MCF 10A (cell line): Measurements from ENCODE around the gene DZANK1. TPM values are rescaled to one million over a fixed set of nuclear protein-coding genes. Genes with fewer than 3 reads are reported as not detected.
"Not testable (repeated sequence)": the region's sequence is repeated elsewhere in the genome, so short reads cannot be mapped to it uniquely, and the experiment has no call there.

ENCODE experiments used
- BruUV-seq: library from RNA; stranded (reverse); fragments of 400-500 nt; replicated peaks from 2 replicates; lab custom pipeline; 2021; lab: Mats Ljungman, UMichigan
- CTCF ChIA-PET: fragments of 300-600 bp; sonication (Branson Sonifier 250); formaldehyde crosslinking; extraction: SDS; loops from one replicate; lab custom pipeline; 2021; ENCODE audit warnings: antibody characterized with exemption, inconsistent platforms; lab: Yijun Ruan, JAX
- POLR2A ChIA-PET: fragments of 300-600, 350-650 bp; sonication (Branson Sonifier 250); formaldehyde crosslinking; extraction: SDS; loops from one replicate; lab custom pipeline; 2020; ENCODE audit warnings: antibody characterized with exemption, inconsistent platforms; lab: Yijun Ruan, JAX
- DNase-seq: peaks from one replicate; pipeline ENCODE4 v3.0.0-alpha.2; 2018; ENCODE audit not compliant: unreplicated experiment
- H3K27ac Mint-ChIP-seq: one replicate; pipeline ENCODE4 v1.8.0; 2022; ENCODE audit warnings: mild to moderate bottlenecking, low read depth, mixed read lengths; ENCODE audit not compliant: unreplicated experiment
- H3K27me3 Mint-ChIP-seq: one replicate; pipeline ENCODE4 v1.8.0; 2022; ENCODE audit warnings: mixed read lengths; ENCODE audit not compliant: insufficient read depth, unreplicated experiment
- H3K36me3 Mint-ChIP-seq: one replicate; pipeline ENCODE4 v1.8.0; 2022; ENCODE audit warnings: mild to moderate bottlenecking, moderate library complexity, mixed read lengths; ENCODE audit not compliant: insufficient read depth, unreplicated experiment
- H3K4me1 Mint-ChIP-seq: one replicate; pipeline ENCODE4 v1.8.0; 2022; ENCODE audit warnings: mixed read lengths; ENCODE audit not compliant: insufficient read depth, unreplicated experiment
- H3K4me3 Mint-ChIP-seq: one replicate; pipeline ENCODE4 v1.8.0; 2022; ENCODE audit warnings: mild to moderate bottlenecking, moderate library complexity, mixed read lengths; ENCODE audit not compliant: unreplicated experiment
- H3K9me3 Mint-ChIP-seq: one replicate; pipeline ENCODE4 v1.8.0; 2022; ENCODE audit warnings: mixed read lengths; ENCODE audit not compliant: unreplicated experiment
- CTCF ChIP-seq: fragments of 200-600 bp; IDR thresholded peaks from one replicate; pipeline ENCODE4 v1.8.0; 2022; ENCODE audit warnings: antibody characterized with exemption, mild to moderate bottlenecking; ENCODE audit not compliant: unreplicated experiment
- intact Hi-C: fragments of 100-400 bp; cut with micrococcal nuclease; formaldehyde crosslinking; loops from 2 replicates; pipeline ENCODE4 v1.14.1; 2022
- total RNA-seq: library from RNA; stranded (reverse); gene quantifications from 2 replicates; pipeline ENCODE4 v1.2.3, GENCODE V29; 2022

The DZANK1 gene
- total RNA-seq, 1 experiment from 2014 or later = 2.5 TPM

- DNase-seq = peak; percentile 17
- Mint-ChIP-seq H3K9me3 (no peaks in the 10 kb centered on the region), H3K27me3 (no peaks in the 10 kb centered on the region), H3K4me3 (peak overlapping the region; percentile 100), H3K4me1 (peaks cover 14% of the 10 kb centered on the region), H3K27ac (peak overlapping the region; percentile 100), H3K36me3 (peaks cover 34% of the 10 kb centered on the region)
- no peak for TF ChIP-seq CTCF
- TSS peak; percentile 94 for BruUV-seq
- intact Hi-C loops = loop anchor here (2.0 to 5.0 kb wide), 2 partner anchors 40 to 61 kb away; partner anchors contain the start of genes DZANK1, POLR3F and SMIM26
- ChIA-PET POLR2A (interaction anchor here (0.7 to 5.7 kb wide), 40 partner anchors 9 to 1545 kb away, joined by 3 to 283 read pairs (median 6); partner anchors contain the start of genes CFAP61, CRNKL1, DSTN and DTD1), CTCF (interaction anchor here (0.6 to 4.6 kb wide), 9 partner anchors 8 to 113 kb away, joined by 3 to 37 read pairs (median 4); partner anchors contain the start of gene RBBP9)
Measured at GRCh38 chr20:18506744-18507143, 39.9 kb upstream of the DZANK1 start.

DNA sequence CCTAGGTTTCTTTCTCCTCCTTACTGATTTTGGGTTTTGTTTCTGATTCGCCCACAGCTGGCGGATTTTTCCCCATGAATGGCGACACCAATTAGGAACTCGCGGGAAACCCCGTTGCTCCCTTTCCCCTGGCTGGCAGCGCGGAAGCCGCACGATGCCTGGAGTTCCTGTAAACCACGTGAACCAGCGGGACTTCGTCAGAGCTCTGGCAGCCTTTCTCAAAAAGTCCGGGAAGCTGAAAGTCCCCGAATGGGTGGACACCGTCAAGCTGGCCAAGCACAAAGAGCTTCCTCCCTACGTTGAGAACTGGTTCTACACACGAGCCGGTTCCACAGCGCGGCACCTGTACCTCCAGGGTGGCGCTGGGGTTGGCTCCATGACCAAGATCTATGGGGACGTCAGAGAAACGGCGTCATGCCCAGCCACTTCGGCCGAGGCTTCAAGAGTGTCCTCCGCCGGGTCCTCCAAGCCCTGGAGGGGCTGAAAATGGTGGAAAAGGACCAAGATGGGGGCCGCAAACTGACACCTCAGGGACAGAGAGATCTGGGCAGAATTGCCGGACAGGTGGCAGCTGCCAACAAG is 37.7 kb upstream of the DZANK1 start:
- Mint-ChIP-seq H3K4me3 (no peak overlapping the region), H3K36me3 (peaks cover 13% of the 10 kb centered on the region), H3K4me1 (no peaks in the 10 kb centered on the region), H3K27ac (no peak overlapping the region), H3K9me3 (no peaks in the 10 kb centered on the region), H3K27me3 (no peaks in the 10 kb centered on the region)
- POLR2A ChIA-PET = interaction anchor here (1.0 to 5.7 kb wide), 3 partner anchors 7 to 62 kb away, joined by 3 to 283 read pairs (median 108); partner anchors contain the start of genes DZANK1, POLR3F, RBBP9 and SMIM26
- intact Hi-C loops = loop anchor here (5.0 kb wide), 1 partner anchor 63 kb away; the partner anchor contains the start of gene SMIM26
- no peak for DNase-seq
- no TSS peak for BruUV-seq
- CTCF ChIA-PET = interaction anchor here (0.6 kb wide), 2 partner anchors 91 to 1359 kb away, joined by 3 to 4 read pairs; no protein-coding TSS in a partner anchor
- TF ChIP-seq CTCF = no peak

- H3K27me3 Mint-ChIP-seq, H3K36me3 Mint-ChIP-seq, POLR2A ChIA-PET, DNase-seq, H3K27ac Mint-ChIP-seq, H3K4me3 Mint-ChIP-seq, BruUV-seq, intact Hi-C loops, H3K4me1 Mint-ChIP-seq, H3K9me3 Mint-ChIP-seq: not testable (repeated sequence)
- CTCF ChIA-PET = interaction anchor here (1.7 kb wide), 1 partner anchor 88 kb away, joined by 4 read pairs; no protein-coding TSS in a partner anchor
Measured at GRCh38 chr20:18501672-18502071, 34.8 kb upstream of the DZANK1 start.

GRCh38 chr20:18497603-18498002 is 30.8 kb upstream of the DZANK1 start:
- no TSS peak for BruUV-seq
- ChIA-PET POLR2A (interaction anchor here (0.5 to 4.8 kb wide), 20 partner anchors 10 to 1478 kb away, joined by 3 to 283 read pairs (median 4); partner anchors contain the start of genes DZANK1, MGME1, POLR3F and SEC23B), CTCF (interaction anchor here (0.6 to 4.5 kb wide), 7 partner anchors 10 to 1429 kb away, joined by 3 to 37 read pairs (median 3); partner anchors contain the start of gene SEC23B)
- no peak for DNase-seq
- H3K27me3 Mint-ChIP-seq = no peaks in the 10 kb centered on the region
- no peaks in the 10 kb centered on the region for H3K4me1 Mint-ChIP-seq
- intact Hi-C loops = no loop called here
- peak overlapping the region; percentile 91 for H3K4me3 Mint-ChIP-seq
- H3K27ac Mint-ChIP-seq = no peak overlapping the region
- H3K36me3 Mint-ChIP-seq = no peaks in the 10 kb centered on the region
- H3K9me3 Mint-ChIP-seq = no peaks in the 10 kb centered on the region
- no peak for TF ChIP-seq CTCF
